Measurements from ENCODE around the gene PLEKHM3. TPM values are rescaled to one million over a fixed set of nuclear protein-coding genes. Genes with fewer than 3 reads are reported as not detected.

The PLEKHM3 gene
- total and polyA plus RNA-seq, 2 of the 13 experiments (the other 11 are each of a cell fraction or from before 2014, with no cell fraction given) = 4.5 to 4.7 TPM

DNA sequence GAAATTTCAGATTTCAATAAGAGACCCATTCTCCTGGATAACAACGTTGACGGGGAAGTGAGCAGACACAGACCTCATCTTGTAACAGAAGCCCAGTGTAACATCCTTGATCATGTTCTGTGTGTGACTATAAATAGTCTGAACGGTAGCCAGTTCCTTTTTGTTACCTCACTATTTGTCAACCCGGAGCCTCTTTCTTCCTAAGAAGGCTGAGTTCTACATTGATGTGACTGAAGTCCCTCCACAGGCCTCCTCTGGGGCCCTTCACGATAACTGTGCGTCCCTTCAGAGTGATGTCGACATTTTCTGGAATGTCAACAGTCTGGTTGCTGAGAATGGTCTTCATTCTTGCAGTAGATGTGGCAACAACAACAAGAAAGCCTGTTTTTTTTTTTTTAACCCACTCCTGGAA is 6.3 kb upstream of the PLEKHM3 start (continued):
- TF ChIP-seq ATF7 (IDR thresholded peaks at IDR 0.05) (no peak), ATF7 (CRISPR knock-in tag; IDR thresholded peaks at IDR 0.05) (no peak), U2AF1 (optimal IDR thresholded peaks at IDR 0.05; ENCODE audit: low read depth, low read length) (no peak), CCDC6 (CRISPR knock-in tag; IDR thresholded peaks at IDR 0.05) (peak; percentile 42; the same call in 1 of the 2 replicates), NFRKB (IDR thresholded peaks at IDR 0.05) (no peak), YEATS4 (CRISPR knock-in tag; IDR thresholded peaks at IDR 0.05; ENCODE audit: borderline replicate concordance) (no peak), MAFK (conservative IDR thresholded peaks at IDR 0.05 in 1 of 2, IDR thresholded peaks at IDR 0.05 in 1 of 2; ENCODE audit: low read length in 2 of 2) (no peak), ERF (CRISPR knock-in tag; IDR thresholded peaks at IDR 0.05) (peak; percentile 69), NKX3-1 (CRISPR knock-in tag; IDR thresholded peaks at IDR 0.05) (no peak), PRDM10 (CRISPR knock-in tag; IDR thresholded peaks at IDR 0.05; ENCODE audit: low read depth) (no peak), ZNF639 (CRISPR knock-in tag; conservative IDR thresholded peaks at IDR 0.05) (no peak), U2AF2 (IDR thresholded peaks at IDR 0.05; ENCODE audit: low read depth, low read length) (no peak), ZNF549 (CRISPR knock-in tag; IDR thresholded peaks at IDR 0.05) (no peak), ZNF224 (CRISPR knock-in tag; IDR thresholded peaks at IDR 0.05) (no peak), ZNF496 (CRISPR knock-in tag; IDR thresholded peaks at IDR 0.05; ENCODE audit: insufficient replicate concordance) (no peak), MYC (CRISPR knock-in tag; IDR thresholded peaks at IDR 0.05; ENCODE audit: borderline replicate concordance) (no peak), NFIC (IDR thresholded peaks at IDR 0.05; ENCODE audit: low read length) (peak; percentile 65; the same call in 1 of the 2 replicates), POLR2A (IDR thresholded peaks at IDR 0.05; ENCODE audit: insufficient read depth in 1 of 2, low read depth in 2 of 2, low read length in 2 of 2) (0 out of 4 replicates have a peak, but pooled peaks of 1 of the 2 experiments have one; percentile 25), KLF13 (CRISPR knock-in tag; IDR thresholded peaks at IDR 0.05) (no peak), ONECUT2 (CRISPR knock-in tag; IDR thresholded peaks at IDR 0.05) (no peak), MATR3 (CRISPR knock-in tag; IDR thresholded peaks at IDR 0.05) (no peak), PAF1 (CRISPR knock-in tag; IDR thresholded peaks at IDR 0.05) (no peak), TRIM24 (CRISPR knock-in tag; IDR thresholded peaks at IDR 0.05) (peak; percentile 65; the same call in 1 of the 2 replicates), NR2F2 (IDR thresholded peaks at IDR 0.05; ENCODE audit: borderline replicate concordance, low read depth) (no peak; the same call in 1 of the 2 replicates), NFKBIZ (CRISPR knock-in tag; IDR thresholded peaks at IDR 0.05) (peak; percentile 61; the same call in 1 of the 2 replicates), ISX (CRISPR knock-in tag; conservative IDR thresholded peaks at IDR 0.05) (no peak), ZNF83 (CRISPR knock-in tag; IDR thresholded peaks at IDR 0.05; ENCODE audit: borderline replicate concordance) (no peak), BCL6 (CRISPR knock-in tag; IDR thresholded peaks at IDR 0.05) (peak; percentile 92), ZNF207 (IDR thresholded peaks at IDR 0.05; ENCODE audit: borderline replicate concordance) (no peak)
- TF ChIP-seq, protein P1, sequence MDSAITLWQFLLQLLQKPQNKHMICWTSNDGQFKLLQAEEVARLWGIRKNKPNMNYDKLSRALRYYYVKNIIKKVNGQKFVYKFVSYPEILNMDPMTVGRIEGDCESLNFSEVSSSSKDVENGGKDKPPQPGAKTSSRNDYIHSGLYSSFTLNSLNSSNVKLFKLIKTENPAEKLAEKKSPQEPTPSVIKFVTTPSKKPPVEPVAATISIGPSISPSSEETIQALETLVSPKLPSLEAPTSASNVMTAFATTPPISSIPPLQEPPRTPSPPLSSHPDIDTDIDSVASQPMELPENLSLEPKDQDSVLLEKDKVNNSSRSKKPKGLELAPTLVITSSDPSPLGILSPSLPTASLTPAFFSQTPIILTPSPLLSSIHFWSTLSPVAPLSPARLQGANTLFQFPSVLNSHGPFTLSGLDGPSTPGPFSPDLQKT (CRISPR knock-in tag; IDR thresholded peaks at IDR 0.05; ENCODE audit: borderline replicate concordance) = no peak

All from HepG2 (cell line).